ENCODE data around the gene FOXO3. TPM values are rescaled to one million over a fixed set of nuclear protein-coding genes. Genes with fewer than 3 reads are reported as not detected.

The FOXO3 gene
- total RNA-seq, 1 donor from 2014 or later = 60.3 TPM

GRCh38 chr6:108564178-108564577 is 3.5 kb downstream of the FOXO3 start:
- Mint-ChIP-seq H3K27me3 (ENCODE audit: unreplicated experiment) (no peaks in the 10 kb centered on the region), H3K9me3 (ENCODE audit: unreplicated experiment) (no peaks in the 10 kb centered on the region), H3K36me3 (ENCODE audit: unreplicated experiment) (peaks cover 12% of the 10 kb centered on the region), H3K27ac (ENCODE audit: unreplicated experiment) (peak overlapping the region; percentile 87), H3K4me3 (ENCODE audit: unreplicated experiment) (peak overlapping the region; percentile 62), H3K4me1 (ENCODE audit: unreplicated experiment) (peaks cover 52% of the 10 kb centered on the region)
- TF ChIP-seq CTCF (IDR thresholded peaks at IDR 0.05) = no peak
- no peak for DNase-seq (ENCODE audit: extremely low spot score, unreplicated experiment)

- no peak for DNase-seq (ENCODE audit: extremely low spot score, unreplicated experiment)
- Mint-ChIP-seq H3K4me1 (ENCODE audit: unreplicated experiment) (peaks cover 54% of the 10 kb centered on the region), H3K36me3 (ENCODE audit: unreplicated experiment) (peaks cover 17% of the 10 kb centered on the region), H3K27ac (ENCODE audit: unreplicated experiment) (peak overlapping the region; percentile 87), H3K27me3 (ENCODE audit: unreplicated experiment) (no peaks in the 10 kb centered on the region), H3K4me3 (ENCODE audit: unreplicated experiment) (peak overlapping the region; percentile 62), H3K9me3 (ENCODE audit: unreplicated experiment) (no peaks in the 10 kb centered on the region)
- TF ChIP-seq CTCF (IDR thresholded peaks at IDR 0.05) = no peak
Measured at GRCh38 chr6:108565091-108565766, 4.5 kb downstream of the FOXO3 start.

- no peaks in the 10 kb centered on the region for H3K9me3 Mint-ChIP-seq (ENCODE audit: unreplicated experiment)
- peaks cover 54% of the 10 kb centered on the region for H3K4me1 Mint-ChIP-seq (ENCODE audit: unreplicated experiment)
- H3K27ac Mint-ChIP-seq (ENCODE audit: unreplicated experiment) = peak overlapping the region; percentile 87
- no peaks in the 10 kb centered on the region for H3K27me3 Mint-ChIP-seq (ENCODE audit: unreplicated experiment)
- peak overlapping the region; percentile 46 for H3K4me3 Mint-ChIP-seq (ENCODE audit: unreplicated experiment)
- H3K36me3 Mint-ChIP-seq (ENCODE audit: unreplicated experiment) = peaks cover 22% of the 10 kb centered on the region
- DNase-seq (ENCODE audit: extremely low spot score, unreplicated experiment) = no peak
- peak; percentile 38 for TF ChIP-seq CTCF (IDR thresholded peaks at IDR 0.05)
Measured at GRCh38 chr6:108565893-108566292, 5.2 kb downstream of the FOXO3 start.

- Mint-ChIP-seq H3K4me1 (ENCODE audit: unreplicated experiment) (peaks cover 54% of the 10 kb centered on the region), H3K27me3 (ENCODE audit: unreplicated experiment) (no peaks in the 10 kb centered on the region), H3K4me3 (ENCODE audit: unreplicated experiment) (peak overlapping the region; percentile 46), H3K36me3 (ENCODE audit: unreplicated experiment) (peaks cover 27% of the 10 kb centered on the region), H3K9me3 (ENCODE audit: unreplicated experiment) (no peaks in the 10 kb centered on the region), H3K27ac (ENCODE audit: unreplicated experiment) (peak overlapping the region; percentile 87)
- no peak for DNase-seq (ENCODE audit: extremely low spot score, unreplicated experiment)
- no peak for TF ChIP-seq CTCF (IDR thresholded peaks at IDR 0.05)
Measured at GRCh38 chr6:108566406-108566805, 5.7 kb downstream of the FOXO3 start.

- no peak for DNase-seq (ENCODE audit: extremely low spot score, unreplicated experiment)
- no peak overlapping the region for H3K27ac Mint-ChIP-seq (ENCODE audit: unreplicated experiment)
- no peak overlapping the region for H3K4me3 Mint-ChIP-seq (ENCODE audit: unreplicated experiment)
- no peaks in the 10 kb centered on the region for H3K27me3 Mint-ChIP-seq (ENCODE audit: unreplicated experiment)
- H3K4me1 Mint-ChIP-seq (ENCODE audit: unreplicated experiment) = peaks cover 43% of the 10 kb centered on the region
- H3K9me3 Mint-ChIP-seq (ENCODE audit: unreplicated experiment) = no peaks in the 10 kb centered on the region
- no peak for TF ChIP-seq CTCF (IDR thresholded peaks at IDR 0.05)
- H3K36me3 Mint-ChIP-seq (ENCODE audit: unreplicated experiment) = peaks cover 34% of the 10 kb centered on the region
Measured at GRCh38 chr6:108568101-108568500, 7.4 kb downstream of the FOXO3 start.

Data from osteocyte (in vitro differentiated cells).